Neural progenitor cell (in vitro differentiated cells): ENCODE data around the gene SEC14L3.

ENCODE experiments used
- EZH2 ChIP-seq: fragments of 200-600 bp; sonication (generic); IDR thresholded peaks from 2 replicates; pipeline ENCODE4 v1.6.1; 2017; ENCODE audit warnings: antibody characterized with exemption, mild to moderate bottlenecking, moderate library complexity
- TF ChIP-seq, protein P1 (sequence below): fragments of 200-600 bp; sonication (generic); IDR thresholded peaks from 2 replicates; pipeline ENCODE4 v1.5.1; 2017; ENCODE audit warnings: antibody characterized with exemption, mild to moderate bottlenecking

DNA sequence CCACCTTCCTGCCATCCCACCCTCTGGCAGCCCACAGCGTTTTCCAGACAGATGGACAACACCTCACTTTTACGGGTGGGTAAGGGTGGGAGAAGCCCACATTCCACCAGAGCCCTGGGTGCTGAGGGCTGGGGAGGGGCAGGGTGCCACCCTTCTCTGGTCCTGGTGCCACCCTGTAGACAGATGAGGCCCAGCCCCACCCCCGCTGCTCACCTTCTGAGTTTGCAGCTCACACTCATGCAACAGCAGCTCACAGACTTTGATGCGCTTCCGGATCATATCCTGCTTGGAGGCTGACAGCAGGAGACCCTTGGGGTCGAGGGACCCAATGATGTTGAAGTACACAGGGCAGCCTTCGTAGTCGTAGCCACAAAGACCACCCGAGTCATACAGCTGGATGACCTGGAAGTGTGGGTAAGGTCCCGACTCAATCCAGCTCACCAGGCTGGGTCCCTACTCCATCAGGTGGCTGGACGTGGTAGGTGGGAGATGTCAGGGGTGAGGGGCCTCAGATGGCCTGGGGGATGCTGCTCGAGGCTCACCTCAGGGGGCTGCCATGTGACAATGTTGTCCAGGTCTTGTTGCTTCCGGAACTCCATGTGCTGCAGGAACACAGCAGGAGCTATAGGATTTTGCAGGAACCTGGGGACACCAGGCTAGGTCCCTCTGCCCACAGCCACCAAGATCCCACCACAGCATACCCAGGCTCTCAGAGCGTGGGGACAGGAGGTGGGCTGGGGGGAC is 23.4 kb upstream of the SEC14L3 start:
- TF ChIP-seq, protein P1, sequence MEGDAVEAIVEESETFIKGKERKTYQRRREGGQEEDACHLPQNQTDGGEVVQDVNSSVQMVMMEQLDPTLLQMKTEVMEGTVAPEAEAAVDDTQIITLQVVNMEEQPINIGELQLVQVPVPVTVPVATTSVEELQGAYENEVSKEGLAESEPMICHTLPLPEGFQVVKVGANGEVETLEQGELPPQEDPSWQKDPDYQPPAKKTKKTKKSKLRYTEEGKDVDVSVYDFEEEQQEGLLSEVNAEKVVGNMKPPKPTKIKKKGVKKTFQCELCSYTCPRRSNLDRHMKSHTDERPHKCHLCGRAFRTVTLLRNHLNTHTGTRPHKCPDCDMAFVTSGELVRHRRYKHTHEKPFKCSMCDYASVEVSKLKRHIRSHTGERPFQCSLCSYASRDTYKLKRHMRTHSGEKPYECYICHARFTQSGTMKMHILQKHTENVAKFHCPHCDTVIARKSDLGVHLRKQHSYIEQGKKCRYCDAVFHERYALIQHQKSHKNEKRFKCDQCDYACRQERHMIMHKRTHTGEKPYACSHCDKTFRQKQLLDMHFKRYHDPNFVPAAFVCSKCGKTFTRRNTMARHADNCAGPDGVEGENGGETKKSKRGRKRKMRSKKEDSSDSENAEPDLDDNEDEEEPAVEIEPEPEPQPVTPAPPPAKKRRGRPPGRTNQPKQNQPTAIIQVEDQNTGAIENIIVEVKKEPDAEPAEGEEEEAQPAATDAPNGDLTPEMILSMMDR, result no peak
- TF ChIP-seq EZH2, result no peak
